A172 (cell line): ENCODE results near the gene USP43. TPM values are rescaled to one million over a fixed set of nuclear protein-coding genes. Genes with fewer than 3 reads are reported as not detected.

Experiments used
- total RNA-seq: library from RNA; depleted of rRNA; stranded (reverse); fragments of >200 nt; shearing (Covaris generic); gene quantifications from 2 replicates; pipeline ENCODE4 v1.2.3, GENCODE V29; 2014; rRNA removed

The USP43 gene
- total RNA-seq, 1 experiment from 2014 or later: 3.7 TPM

Other genes starting within 250 kb of the USP43 start
- 57.1 and 57.3 TPM in 2 replicates for gene STX8, start 69.7 kb upstream of the USP43 start, total RNA-seq
- gene CFAP52, start 68.9 kb upstream of the USP43 start, total RNA-seq: 3.4 TPM in 1 of 2 replicates, not detected in the other
- gene DHRS7C, start 146.1 kb downstream of the USP43 start, total RNA-seq: not detected in 2 replicates
- gene GSG1L2, start 176.6 kb downstream of the USP43 start, total RNA-seq: not detected in 2 replicates
- gene GLP2R, start 180.4 kb downstream of the USP43 start, total RNA-seq: 0.50 and 1.7 TPM in 2 replicates